Adrenal gland (tissue), 5 donors: Measurements from ENCODE around the gene STX18.

ENCODE experiments used
- CTCF ChIP-seq, 6 experiments: fragments of 450-650 bp in 4 of 6; fragments of 200-600 bp in 2 of 6; sonication (generic) in 1 of 6; IDR thresholded peaks; 1 replicate in 5 of 6; 2 replicates in 1 of 6; pipeline versions ENCODE4 v1.5.1 to v1.8.0; 2016 to 2021; ENCODE audit warnings: antibody characterized with exemption in 6 of 6, mild to moderate bottlenecking in 2 of 6, moderate library complexity in 1 of 6
- POLR2A ChIP-seq, 2 donors: fragments of 450-650 bp; IDR thresholded peaks; one replicate each; pipeline ENCODE4 v1.6.1; 2017; ENCODE audit warnings: antibody characterized with exemption in 2 of 2, mild to moderate bottlenecking in 2 of 2, moderate library complexity in 1 of 2
- donor health status: DM: no; HTN: no; CAD: no.

GRCh38 chr4:4397441-4397819 lies 144.4 kb downstream of the STX18 start:
- TF ChIP-seq POLR2A (IDR thresholded peaks at IDR 0.05): no peak
- TF ChIP-seq CTCF (IDR thresholded peaks at IDR 0.05): no peak
